NCI-H2196 (cell line): Measurements from ENCODE around the gene APOL4.
"Not testable (repeated sequence)": the region's sequence is repeated elsewhere in the genome, so short reads cannot be mapped to it uniquely, and the experiment has no call there.

ENCODE experiments used
- DNase-seq: peaks from one replicate; lab custom pipeline; 2025; ENCODE audit not compliant: unreplicated experiment; lab: John Stamatoyannopoulos, UW

The APOL4 gene, protein sequence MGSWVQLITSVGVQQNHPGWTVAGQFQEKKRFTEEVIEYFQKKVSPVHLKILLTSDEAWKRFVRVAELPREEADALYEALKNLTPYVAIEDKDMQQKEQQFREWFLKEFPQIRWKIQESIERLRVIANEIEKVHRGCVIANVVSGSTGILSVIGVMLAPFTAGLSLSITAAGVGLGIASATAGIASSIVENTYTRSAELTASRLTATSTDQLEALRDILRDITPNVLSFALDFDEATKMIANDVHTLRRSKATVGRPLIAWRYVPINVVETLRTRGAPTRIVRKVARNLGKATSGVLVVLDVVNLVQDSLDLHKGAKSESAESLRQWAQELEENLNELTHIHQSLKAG

GRCh38 chr22:36201630-36202319 is at the start of gene APOL4:
Gene APOL4 (minus strand): TSS chr22:36201809. CDS start chr22:36201734, 75 bp downstream.
- peak; percentile 5 for DNase-seq

DNA sequence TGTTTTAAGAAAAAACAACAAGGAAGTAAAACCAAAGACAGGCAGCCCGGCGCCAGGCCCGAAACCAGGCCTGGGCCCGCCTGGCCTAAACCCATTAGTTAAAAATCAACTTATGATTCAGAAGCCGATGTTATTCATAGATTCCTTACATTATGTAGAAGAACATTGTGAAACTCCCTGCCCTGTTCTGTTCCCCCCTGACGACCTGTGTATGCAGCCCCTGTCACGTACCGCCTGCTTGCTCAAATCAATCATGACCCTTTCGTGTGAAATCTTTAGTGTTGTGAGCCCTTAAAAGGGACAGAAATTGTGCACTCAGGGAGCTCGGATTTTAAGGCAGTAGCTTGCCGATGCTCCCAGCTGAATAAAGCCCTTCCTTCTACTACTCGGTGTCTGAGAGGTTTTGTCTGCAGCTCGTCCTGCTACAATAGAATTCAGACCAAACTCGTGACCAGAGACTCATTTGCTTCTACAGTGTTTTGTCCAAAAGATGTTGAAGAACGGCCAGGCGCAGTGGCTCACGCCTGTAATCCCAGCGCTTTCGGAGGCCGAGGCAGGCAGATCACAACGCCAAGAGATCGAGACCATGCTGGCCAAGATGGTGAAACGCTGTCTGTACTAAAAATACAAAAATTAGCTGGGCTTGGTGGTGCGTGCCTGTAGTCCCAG is 48.8 kb upstream of the APOL4 start:
- not testable (repeated sequence) for DNase-seq

DNA sequence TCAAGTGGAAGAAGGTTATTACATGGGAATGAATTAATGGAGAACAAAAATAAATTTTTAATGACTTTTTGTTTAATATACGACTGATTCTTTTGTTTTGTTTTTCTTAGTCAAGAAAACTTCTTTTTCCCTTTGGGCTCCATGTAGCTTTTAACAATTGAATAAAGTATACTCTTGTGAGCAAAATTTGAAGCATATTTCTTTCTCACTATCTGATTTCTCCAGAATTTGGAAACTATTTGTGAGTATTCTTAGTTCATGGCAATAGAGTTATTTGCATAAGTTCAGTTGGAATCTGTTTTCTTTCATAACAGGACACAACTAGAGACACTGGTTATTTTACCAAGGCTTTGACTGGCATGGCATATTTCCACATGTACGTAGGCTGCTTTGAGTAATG is 47.6 kb upstream of the APOL4 start:
- DNase-seq: no peak

- no peak for DNase-seq
Observed at GRCh38 chr22:36247955-36248354, 46.3 kb upstream of the APOL4 start.

DNA sequence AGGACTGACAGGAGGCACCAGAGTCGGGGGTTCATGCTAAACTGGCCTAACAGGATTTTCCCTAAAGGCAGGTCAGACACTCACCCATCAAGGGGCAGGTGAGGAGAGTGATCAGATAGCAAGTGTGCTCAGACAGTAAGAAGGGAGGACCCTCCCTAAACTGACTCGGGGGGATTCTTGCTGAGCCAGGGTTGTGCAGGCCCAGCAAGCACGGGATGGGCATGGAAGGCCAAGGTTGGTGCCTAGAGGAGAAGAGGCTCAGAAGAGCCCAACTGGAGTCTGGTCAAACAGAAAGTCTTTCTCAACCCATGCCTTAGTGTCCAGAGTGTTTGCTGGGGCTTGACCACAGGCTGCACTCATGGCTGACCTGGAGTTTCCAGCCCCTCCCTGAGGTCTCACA is 45.1 kb upstream of the APOL4 start:
- no peak for DNase-seq

GRCh38 chr22:36245805-36246356 is 44.3 kb upstream of the APOL4 start:
- DNase-seq: no peak

DNA sequence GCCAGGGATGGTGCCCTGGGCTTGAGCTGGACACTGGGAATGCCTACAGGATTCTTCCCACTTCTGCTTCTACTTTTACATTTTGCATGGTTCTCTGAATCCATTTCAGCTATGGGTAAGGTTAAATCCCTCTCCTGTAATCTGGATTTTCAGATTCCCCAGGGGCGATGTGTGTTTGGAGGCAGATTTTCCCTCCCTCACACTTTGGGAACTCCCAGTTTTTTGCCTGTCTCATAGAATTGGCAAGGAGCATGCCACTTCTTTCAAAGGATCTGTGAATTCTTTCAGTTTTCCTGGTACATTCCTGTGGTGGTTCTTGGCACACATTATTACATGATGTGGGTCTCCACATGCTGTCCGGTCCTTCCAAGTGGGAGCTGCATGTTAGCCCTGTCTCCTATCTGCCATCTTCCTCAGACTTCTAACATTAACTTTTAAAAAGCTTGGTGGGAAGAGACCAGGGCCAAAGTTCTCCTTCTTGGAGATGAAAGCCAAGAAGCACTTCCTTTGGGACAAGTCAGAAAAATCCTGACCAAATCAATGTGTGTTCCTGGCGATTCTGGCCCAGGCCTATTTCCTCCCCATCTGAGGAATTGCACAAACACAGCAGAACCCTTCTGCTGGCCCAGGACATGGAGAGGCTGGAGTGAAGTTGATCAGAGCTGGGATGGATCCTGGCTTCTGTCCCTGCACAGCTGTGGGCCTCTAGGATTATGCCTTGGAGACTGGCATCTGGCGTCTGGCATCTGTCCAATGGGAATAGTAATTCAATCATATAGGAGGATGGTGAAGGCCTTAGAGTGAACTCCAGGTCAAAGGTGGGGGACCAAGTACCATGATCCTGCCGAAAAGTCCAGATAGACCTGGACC is 43.1 kb upstream of the APOL4 start:
- no peak for DNase-seq

- DNase-seq: no peak
Observed at GRCh38 chr22:36243986-36244385, 42.4 kb upstream of the APOL4 start.

DNA sequence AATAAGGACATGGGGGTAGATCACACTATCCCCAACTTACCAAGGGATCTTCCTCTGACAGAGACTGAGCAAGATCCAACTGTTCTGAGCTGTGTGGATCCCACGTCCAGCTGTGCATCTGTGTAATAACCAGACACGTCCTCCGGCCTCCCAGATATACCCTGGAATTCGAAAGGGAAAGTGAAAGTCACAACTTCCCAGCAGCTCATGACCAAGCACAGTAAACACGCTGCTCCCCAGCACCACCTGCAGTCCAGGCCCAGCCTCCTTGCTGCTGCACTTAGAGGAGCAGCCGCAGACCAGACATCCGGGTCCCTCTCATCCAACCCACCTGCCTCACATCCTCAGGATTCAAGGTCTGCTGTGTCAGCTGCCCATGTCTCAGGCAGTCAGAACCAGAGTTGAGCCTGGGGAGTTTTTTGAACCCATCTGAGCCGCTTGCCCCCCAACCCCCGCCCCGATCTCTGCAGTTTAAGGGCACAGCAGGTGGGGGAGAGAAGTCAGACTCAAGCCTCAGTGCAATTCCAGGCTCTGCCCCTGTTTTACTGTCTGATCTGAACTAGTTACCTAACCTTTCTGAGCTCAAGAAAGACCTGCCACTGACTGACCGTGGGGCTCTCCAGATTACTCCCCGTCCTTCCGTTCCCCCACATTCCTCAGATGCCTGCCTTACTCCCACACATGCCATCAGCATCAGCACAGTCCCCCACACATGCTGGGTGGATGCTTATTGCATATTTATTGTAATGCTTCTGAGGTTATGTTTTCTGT is 38.0 kb upstream of the APOL4 start, which contains the start of gene APOL2:
TSS of gene APOL2 (minus strand) at position 127 of the 771 bp plus-strand sequence. CDS start 6,365 bp downstream, outside the sequence.
- peak; percentile 73 for DNase-seq

- no peak for DNase-seq
Observed at GRCh38 chr22:36239150-36239400, 37.5 kb upstream of the APOL4 start.

DNA sequence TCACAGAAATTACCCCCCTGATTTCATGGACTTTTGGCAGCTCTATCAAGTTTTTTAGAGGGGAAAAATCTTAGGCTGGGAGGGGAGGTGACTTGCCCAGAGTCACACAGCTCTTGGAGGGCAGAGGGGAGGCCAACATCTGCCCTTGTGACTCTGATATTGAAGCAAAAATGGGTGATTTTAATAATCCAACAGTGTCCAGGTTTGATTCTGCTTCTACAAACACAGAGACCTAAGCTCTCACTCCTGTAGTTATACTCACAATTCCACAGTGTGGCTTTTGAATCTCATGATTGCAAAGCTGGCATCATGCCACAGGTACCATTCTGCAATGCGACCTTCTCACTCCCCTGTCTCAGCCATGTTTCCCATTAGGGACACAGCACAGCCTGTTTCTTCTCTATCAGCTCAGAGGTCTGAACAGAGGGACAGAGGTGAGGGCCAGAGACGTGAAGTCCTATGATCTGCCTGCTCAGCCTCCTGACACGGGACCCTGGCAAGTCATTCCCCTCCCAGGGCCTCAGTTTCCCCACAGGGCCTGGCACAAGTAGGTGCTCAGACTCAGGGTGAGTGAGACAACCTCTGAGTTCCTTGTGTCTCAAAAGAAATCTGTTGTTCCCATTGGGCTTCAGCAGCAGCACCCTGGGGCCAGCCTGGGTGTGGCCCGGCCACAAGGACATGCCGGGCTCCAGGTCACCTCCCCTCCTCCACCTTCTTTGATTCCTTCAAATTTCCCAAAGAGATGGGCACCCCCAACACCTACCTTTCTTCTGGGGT is 37.0 kb upstream of the APOL4 start:
- no peak for DNase-seq

DNA sequence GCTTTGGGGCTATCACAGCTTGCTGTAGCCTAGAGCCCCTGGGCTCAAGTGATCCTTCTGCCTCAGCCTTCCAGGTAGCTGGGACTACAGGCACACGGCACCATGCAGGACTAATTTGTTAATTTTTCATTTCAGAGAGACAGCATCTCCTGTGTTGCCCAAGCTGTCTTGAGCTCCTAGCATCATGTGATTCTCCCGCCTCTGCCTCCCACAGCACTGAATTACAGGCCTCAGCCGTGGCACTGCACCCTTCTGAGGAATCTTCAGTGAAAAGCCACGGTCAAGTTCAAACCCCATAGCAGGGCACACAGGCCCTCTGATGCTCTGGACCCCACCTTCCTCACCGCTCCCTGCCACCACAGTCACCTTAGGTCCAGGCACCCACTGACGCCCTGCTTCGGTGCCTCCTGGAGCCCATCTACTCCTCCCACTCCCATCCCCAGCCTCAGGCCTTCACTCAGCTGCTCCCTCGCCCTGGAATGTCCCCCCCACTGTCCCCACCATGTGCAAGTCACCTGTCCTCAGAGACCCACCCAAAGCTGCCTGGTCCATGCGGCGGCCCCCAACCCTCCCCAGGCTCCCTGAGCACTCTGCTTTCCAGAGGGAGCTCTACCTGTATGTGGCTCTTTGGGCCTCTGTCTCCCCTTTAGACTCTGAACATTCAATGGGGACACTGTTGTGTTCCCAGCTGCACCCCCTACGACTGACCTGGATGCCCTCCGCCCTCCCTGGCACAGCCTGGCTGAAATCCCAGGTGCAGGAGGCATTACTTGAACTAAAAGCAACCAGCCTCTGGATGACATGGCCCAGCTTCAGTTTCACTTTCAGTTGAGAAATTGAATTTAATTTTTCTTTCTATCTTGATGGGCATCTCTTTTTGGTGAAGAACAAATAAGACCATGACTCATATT is 36.1 kb upstream of the APOL4 start:
- DNase-seq: no peak

GRCh38 chr22:36236388-36237319 is 35.0 kb upstream of the APOL4 start:
- DNase-seq: no peak

GRCh38 chr22:36235585-36235984 is 34.0 kb upstream of the APOL4 start:
- DNase-seq: no peak

GRCh38 chr22:36234919-36235318 is 33.3 kb upstream of the APOL4 start:
- no peak for DNase-seq

GRCh38 chr22:36234213-36234612 is 32.6 kb upstream of the APOL4 start:
- DNase-seq: no peak

DNA sequence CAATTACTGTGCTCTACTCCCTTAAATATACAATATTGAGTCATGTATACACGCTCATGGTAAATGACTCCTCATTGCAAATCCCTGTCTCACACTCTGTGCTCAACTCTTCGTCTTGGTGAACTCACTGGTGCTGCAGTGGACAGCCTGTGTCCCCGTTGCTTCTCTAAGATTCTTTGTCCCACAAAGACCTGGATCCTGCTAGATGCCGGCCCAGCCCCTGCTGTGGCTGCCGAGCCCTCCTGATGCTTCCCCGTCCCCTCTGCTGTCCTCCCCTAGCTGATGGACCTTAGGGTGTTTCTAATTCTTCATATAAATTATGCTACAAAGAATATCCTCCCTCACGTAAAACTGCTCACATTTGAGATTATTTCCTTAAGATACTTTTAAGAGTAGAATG is 32.2 kb upstream of the APOL4 start:
- no peak for DNase-seq
